H9 (cell line): ENCODE data around the gene RASA3. TPM values are rescaled to one million over a fixed set of nuclear protein-coding genes. Genes with fewer than 3 reads are reported as not detected.

Experiments
- DNase-seq: peaks from one replicate; pipeline ENCODE4 v3.0.0-alpha.2; 2017
- H2AFZ ChIP-seq: one replicate; pipeline ENCODE4 v1.6.1; 2013; ENCODE audit warnings: mild to moderate bottlenecking, low read length, control low read depth, moderate library complexity
- H2AK5ac ChIP-seq: 2 replicates; pipeline ENCODE4 v1.6.1; 2013; ENCODE audit warnings: low read length, control low read depth, mixed read lengths; ENCODE audit not compliant: insufficient read length
- H2BK120ac ChIP-seq: one replicate; pipeline ENCODE4 v1.6.1; 2013; ENCODE audit warnings: low read depth, mild to moderate bottlenecking, low read length, control low read depth, inconsistent platforms; ENCODE audit not compliant: poor library complexity, severe bottlenecking
- H2BK12ac ChIP-seq: 2 replicates; pipeline ENCODE4 v1.6.1; 2013; ENCODE audit warnings: low read length, control low read depth, mixed read lengths, low read depth; ENCODE audit not compliant: insufficient read length
- H2BK15ac ChIP-seq: 2 replicates; pipeline ENCODE4 v1.6.1; 2013; ENCODE audit warnings: low read depth, low read length, control low read depth
- H2BK20ac ChIP-seq: one replicate; pipeline ENCODE4 v1.6.1; 2013; ENCODE audit warnings: low read depth, mild to moderate bottlenecking, low read length, control low read depth, inconsistent platforms; ENCODE audit not compliant: poor library complexity, severe bottlenecking
- H2BK5ac ChIP-seq: 2 replicates; pipeline ENCODE4 v1.6.1; 2013; ENCODE audit warnings: low read length, control low read depth, mixed read lengths; ENCODE audit not compliant: insufficient read length
- H3K14ac ChIP-seq: 2 replicates; pipeline ENCODE4 v1.6.1; 2013; ENCODE audit warnings: low read length, control low read depth; ENCODE audit not compliant: insufficient read depth
- H3K18ac ChIP-seq: 2 replicates; pipeline ENCODE4 v1.6.1; 2013; ENCODE audit warnings: low read depth, mild to moderate bottlenecking, mixed read lengths, low read length, control low read depth; ENCODE audit not compliant: insufficient read length
- H3K23ac ChIP-seq: 2 replicates; pipeline ENCODE4 v1.6.1; 2013; ENCODE audit warnings: low read length, control low read depth, mixed read lengths, low read depth; ENCODE audit not compliant: insufficient read length
- H3K23me2 ChIP-seq: 2 replicates; pipeline ENCODE4 v1.6.1; 2013; ENCODE audit warnings: low read depth, mild to moderate bottlenecking, mixed read lengths, low read length, control low read depth; ENCODE audit not compliant: insufficient read length, poor library complexity, severe bottlenecking
- H3K27ac ChIP-seq: 2 replicates; pipeline ENCODE4 v1.5.1; 2013; ENCODE audit warnings: low read length, control low read depth, mixed read lengths, low read depth; ENCODE audit not compliant: insufficient read length
- H3K27me3 ChIP-seq: 2 replicates; pipeline ENCODE4 v1.6.1; 2013; ENCODE audit warnings: low read length, control low read depth, inconsistent platforms; ENCODE audit not compliant: insufficient read depth
- H3K4ac ChIP-seq: 2 replicates; pipeline ENCODE4 v1.6.1; 2013; ENCODE audit warnings: low read depth, mild to moderate bottlenecking, control low read depth, inconsistent platforms, low read length, moderate library complexity
- H3K4me1 ChIP-seq: 2 replicates; pipeline ENCODE4 v1.6.1; 2013; ENCODE audit warnings: low read length, control low read depth, inconsistent platforms; ENCODE audit not compliant: insufficient read depth
- H3K4me2 ChIP-seq: 2 replicates; pipeline ENCODE4 v1.6.1; 2013; ENCODE audit warnings: low read length, control low read depth, mixed read lengths; ENCODE audit not compliant: insufficient read length, insufficient read depth
- H3K56ac ChIP-seq: 2 replicates; pipeline ENCODE4 v1.6.1; 2013; ENCODE audit warnings: low read depth, mild to moderate bottlenecking, mixed read lengths, low read length, control low read depth; ENCODE audit not compliant: insufficient read length
- H3K79me1 ChIP-seq: 2 replicates; pipeline ENCODE4 v1.6.1; 2013; ENCODE audit warnings: low read depth, mild to moderate bottlenecking, moderate library complexity, low read length, control low read depth, inconsistent platforms; ENCODE audit not compliant: insufficient read depth, poor library complexity, severe bottlenecking
- H3K79me2 ChIP-seq: 2 replicates; pipeline ENCODE4 v1.6.1; 2013; ENCODE audit warnings: low read length, control low read depth, inconsistent platforms; ENCODE audit not compliant: insufficient read depth
- H3K9ac ChIP-seq: 2 replicates; pipeline ENCODE4 v1.6.1; 2013; ENCODE audit warnings: low read length, control low read depth, mixed read lengths; ENCODE audit not compliant: insufficient read length; ENCODE audit errors: extremely low read depth
- H3K9me3 ChIP-seq: one replicate; pipeline ENCODE4 v1.6.1; 2013; ENCODE audit warnings: low read depth, low read length, inconsistent platforms; ENCODE audit not compliant: control insufficient read depth
- H3T11ph ChIP-seq: one replicate; pipeline ENCODE4 v1.6.1; 2013; ENCODE audit warnings: mild to moderate bottlenecking, low read length, control low read depth, inconsistent platforms
- H4K20me1 ChIP-seq: one replicate; pipeline ENCODE4 v1.6.1; 2013; ENCODE audit not compliant: control insufficient read depth, insufficient read length, insufficient read depth
- H4K5ac ChIP-seq: 2 replicates; pipeline ENCODE4 v1.6.1; 2013; ENCODE audit warnings: low read depth, mild to moderate bottlenecking, mixed read lengths, low read length, control low read depth; ENCODE audit not compliant: insufficient read length
- H4K8ac ChIP-seq: replicated peaks from 2 replicates; pipeline ENCODE4 v1.6.1; 2013; ENCODE audit warnings: low read length, control low read depth, mixed read lengths, low read depth; ENCODE audit not compliant: insufficient read length
- H4K91ac ChIP-seq: 2 replicates; pipeline ENCODE4 v1.6.1; 2013; ENCODE audit warnings: low read depth, mild to moderate bottlenecking, moderate library complexity, mixed read lengths, low read length, control low read depth; ENCODE audit not compliant: insufficient read length
- H3K27ac Mint-ChIP-seq, 3 experiments: 2 replicates in 2 of 3; 3 replicates in 1 of 3; pipeline ENCODE4 v1.8.0; 2020 to 2021; ENCODE audit warnings: mixed read lengths in 3 of 3, mild to moderate bottlenecking in 1 of 3, moderate library complexity in 1 of 3
- H3K27me3 Mint-ChIP-seq: 2 replicates; pipeline ENCODE4 v1.8.0; 2021; ENCODE audit warnings: low read depth, mild to moderate bottlenecking, moderate library complexity, mixed read lengths
- H3K36me3 Mint-ChIP-seq, 3 experiments: 2 replicates in 2 of 3; 3 replicates in 1 of 3; pipeline ENCODE4 v1.8.0; 2020 to 2021; ENCODE audit warnings: low read depth in 3 of 3, mixed read lengths in 3 of 3; ENCODE audit not compliant: insufficient read depth in 1 of 3
- H3K4me1 Mint-ChIP-seq, 2 experiments: 2 replicates each; pipeline ENCODE4 v1.8.0; 2020; ENCODE audit warnings: mixed read lengths in 2 of 2
- H3K4me3 Mint-ChIP-seq, 2 experiments: 2 replicates in 1 of 2; 3 replicates in 1 of 2; pipeline ENCODE4 v1.8.0; 2020 to 2021; ENCODE audit warnings: mild to moderate bottlenecking in 2 of 2, mixed read lengths in 2 of 2, moderate library complexity in 1 of 2
- H3K9me3 Mint-ChIP-seq, 2 experiments: 2 replicates in 1 of 2; 3 replicates in 1 of 2; pipeline ENCODE4 v1.8.0; 2020; ENCODE audit warnings: mild to moderate bottlenecking in 2 of 2, mixed read lengths in 2 of 2, moderate library complexity in 1 of 2
- CTCF ChIP-seq: fragments of 200-600 bp; sonication (generic); conservative IDR thresholded peaks from 3 replicates; pipeline ENCODE4 v1.8.0; 2021; ENCODE audit warnings: antibody characterized with exemption, mild to moderate bottlenecking
- WGBS: extraction: QIAGEN DNeasy Blood & Tissue Kit; methylation state at CpG from one replicate; pipeline ENCODE4 v1.1.7; 2013; ENCODE audit warnings: missing lambda C conversion rate, low lambda C conversion rate, mixed read lengths; ENCODE audit not compliant: insufficient read length; ENCODE audit errors: extremely low coverage; 5-methylcytosine and 5-hydroxymethylcytosine counted together
- total RNA-seq: library from RNA; stranded (reverse); gene quantifications from 2 replicates; pipeline ENCODE4 v1.2.1, GENCODE V29; 2021

Gene RASA3
- total RNA-seq, 1 experiment from 2014 or later: 12.3 TPM

- H3K79me1 ChIP-seq: no peaks in the 10 kb centered on the region
- H3K36me3 Mint-ChIP-seq: peaks cover 6 to 9% (median 7%) of the 10 kb centered on the region in 3 experiments; a peak in 6 of 7 replicates
- H3T11ph ChIP-seq: no peak overlapping the region
- peaks cover 4 to 5% of the 10 kb centered on the region in 2 experiments; a peak in 4 of 5 replicates for H3K9me3 Mint-ChIP-seq
- no peak for TF ChIP-seq CTCF
- no peaks in the 10 kb centered on the region for H4K20me1 ChIP-seq
- no peak overlapping the region for H2BK12ac ChIP-seq
- no peak for DNase-seq
- no peaks in the 10 kb centered on the region; the same call in 1 of the 2 replicates for H3K79me2 ChIP-seq
- no peak overlapping the region for H3K23ac ChIP-seq
- peaks cover 2% of the 10 kb centered on the region; the same call in 1 of the 2 replicates for H3K27me3 Mint-ChIP-seq
- H2BK120ac ChIP-seq: no peak overlapping the region
- H2BK15ac ChIP-seq: no peak overlapping the region
- no peak overlapping the region for H2AK5ac ChIP-seq
- H3K14ac ChIP-seq: no peak overlapping the region
- H3K9me3 ChIP-seq: no peaks in the 10 kb centered on the region
- H3K23me2 ChIP-seq: no peaks in the 10 kb centered on the region
- H3K4me3 Mint-ChIP-seq: no peak overlapping the region
- peak overlapping the region; percentile 34 for H4K8ac ChIP-seq
- no peak overlapping the region for H2AFZ ChIP-seq
- H3K18ac ChIP-seq: no peak overlapping the region
- H3K27me3 ChIP-seq: no peaks in the 10 kb centered on the region
- H3K27ac ChIP-seq: no peak overlapping the region
- H3K27ac Mint-ChIP-seq: peak overlapping the region in 1 of 3 experiments; percentile 7; a peak in 1 of 7 replicates
- H3K9ac ChIP-seq: no peak overlapping the region
- H3K4ac ChIP-seq: no peak overlapping the region
- H3K4me2 ChIP-seq: no peak overlapping the region
- no peak overlapping the region for H4K91ac ChIP-seq
- no peak overlapping the region for H2BK5ac ChIP-seq
- H4K5ac ChIP-seq: no peak overlapping the region
- no peak overlapping the region for H2BK20ac ChIP-seq
- no peaks in the 10 kb centered on the region for H3K4me1 ChIP-seq
- WGBS: no CpG with 5 or more reads among the region's 22 CpGs
- peaks cover 16 to 27% of the 10 kb centered on the region in 2 experiments for H3K4me1 Mint-ChIP-seq
- no peak overlapping the region for H3K56ac ChIP-seq
These were observed 58.4 kb downstream of the RASA3 start for GRCh38 chr13:114073881-114074612.
